Neural progenitor cell (in vitro differentiated cells): Measurements from ENCODE around the gene LHX6.

Experiments used
- CTCF ChIP-seq: fragments of 200-600 bp; sonication (generic); IDR thresholded peaks from 2 replicates; pipeline ENCODE4 v1.5.1; 2017; ENCODE audit warnings: antibody characterized with exemption, mild to moderate bottlenecking
- EZH2 ChIP-seq: fragments of 200-600 bp; sonication (generic); IDR thresholded peaks from 2 replicates; pipeline ENCODE4 v1.6.1; 2017; ENCODE audit warnings: antibody characterized with exemption, mild to moderate bottlenecking, moderate library complexity

DNA sequence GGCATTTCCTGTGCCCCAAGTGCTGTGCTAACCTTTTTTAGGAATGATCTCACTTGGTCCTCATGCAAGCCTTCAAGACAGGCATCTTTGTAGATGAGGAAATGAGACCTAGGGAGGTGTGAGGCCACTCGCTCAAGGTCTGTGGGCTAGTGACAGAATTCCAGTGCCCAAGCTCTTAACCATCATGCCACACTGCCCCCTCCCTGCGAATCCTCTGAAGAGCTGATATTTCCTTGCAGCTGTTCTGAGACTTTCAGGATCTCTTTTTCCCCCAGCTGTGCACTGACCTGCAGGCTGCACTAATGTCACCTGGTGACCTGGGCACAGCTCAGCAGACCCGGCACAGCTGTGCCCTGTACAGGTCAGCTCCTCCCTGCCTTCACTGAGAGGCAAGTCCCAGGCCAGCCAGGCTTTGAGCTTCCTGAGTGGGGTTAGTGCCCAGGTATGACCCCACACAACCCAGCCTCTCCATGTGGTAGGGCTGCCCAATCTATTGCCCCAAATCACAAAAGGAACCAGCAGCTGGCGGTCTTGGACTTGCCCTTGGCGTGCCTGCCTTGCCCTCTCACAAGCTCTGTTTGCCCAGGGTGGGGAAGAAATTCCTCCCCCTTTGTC is 36.4 kb downstream of the LHX6 start:
- TF ChIP-seq CTCF (no peak), EZH2 (no peak)
